Measurements from ENCODE around the gene BCL2.

DNA sequence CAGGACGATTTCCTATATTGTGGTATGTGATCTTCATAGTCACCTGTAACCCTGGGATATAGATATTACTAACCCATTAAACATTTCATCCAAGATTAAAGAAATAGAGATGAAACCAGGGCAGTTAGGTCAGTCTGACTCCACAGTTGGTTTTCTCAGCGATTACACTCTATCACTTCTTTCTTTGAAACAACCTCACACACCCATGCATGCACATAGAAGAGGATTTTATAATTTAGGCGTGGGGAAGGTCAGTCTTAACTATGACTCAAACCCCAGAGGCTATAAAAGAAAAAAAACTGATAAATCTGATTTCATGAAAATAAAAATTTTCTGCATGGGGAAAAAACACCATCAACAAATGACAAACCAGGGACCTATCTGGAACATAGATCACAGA is 54.2 kb downstream of the BCL2 start:
- no peak for TF ChIP-seq EZH2phosphoT487 (IDR thresholded peaks at IDR 0.05; ENCODE audit: borderline replicate concordance, low read depth, low read length)
- TF ChIP-seq, protein P1, sequence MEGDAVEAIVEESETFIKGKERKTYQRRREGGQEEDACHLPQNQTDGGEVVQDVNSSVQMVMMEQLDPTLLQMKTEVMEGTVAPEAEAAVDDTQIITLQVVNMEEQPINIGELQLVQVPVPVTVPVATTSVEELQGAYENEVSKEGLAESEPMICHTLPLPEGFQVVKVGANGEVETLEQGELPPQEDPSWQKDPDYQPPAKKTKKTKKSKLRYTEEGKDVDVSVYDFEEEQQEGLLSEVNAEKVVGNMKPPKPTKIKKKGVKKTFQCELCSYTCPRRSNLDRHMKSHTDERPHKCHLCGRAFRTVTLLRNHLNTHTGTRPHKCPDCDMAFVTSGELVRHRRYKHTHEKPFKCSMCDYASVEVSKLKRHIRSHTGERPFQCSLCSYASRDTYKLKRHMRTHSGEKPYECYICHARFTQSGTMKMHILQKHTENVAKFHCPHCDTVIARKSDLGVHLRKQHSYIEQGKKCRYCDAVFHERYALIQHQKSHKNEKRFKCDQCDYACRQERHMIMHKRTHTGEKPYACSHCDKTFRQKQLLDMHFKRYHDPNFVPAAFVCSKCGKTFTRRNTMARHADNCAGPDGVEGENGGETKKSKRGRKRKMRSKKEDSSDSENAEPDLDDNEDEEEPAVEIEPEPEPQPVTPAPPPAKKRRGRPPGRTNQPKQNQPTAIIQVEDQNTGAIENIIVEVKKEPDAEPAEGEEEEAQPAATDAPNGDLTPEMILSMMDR (conservative IDR thresholded peaks at IDR 0.05; ENCODE audit: low read length), result no peak
